Activated T-cell treated with anti-CD3 and anti-CD28 coated beads, Interleukin-2, amount 50 U/mL, for 4 hours (primary cell): ENCODE results near the gene UBFD1. TPM values are rescaled to one million over a fixed set of nuclear protein-coding genes. Genes with fewer than 3 reads are reported as not detected.
"Not testable (repeated sequence)": the region's sequence is repeated elsewhere in the genome, so short reads cannot be mapped to it uniquely, and the experiment has no call there.

Experiments used
- ATAC-seq, 2 donors: fragments of 200-7000 bp; cut with Tn5 transposase; one replicate each; pipeline ENCODE4 v1.10.0; 2021
- DNase-seq: peaks from one replicate; pipeline ENCODE4 v3.0.0-alpha.2; 2020
- H3K27me3 Mint-ChIP-seq: one replicate; pipeline ENCODE4 v1.8.0; 2021; ENCODE audit warnings: low read depth, mixed read lengths
- H3K36me3 Mint-ChIP-seq: one replicate; pipeline ENCODE4 v1.8.0; 2022; ENCODE audit warnings: mixed read lengths; ENCODE audit not compliant: insufficient read depth
- H3K4me1 Mint-ChIP-seq: one replicate; pipeline ENCODE4 v1.8.0; 2021; ENCODE audit warnings: low read depth, mixed read lengths
- H3K4me3 Mint-ChIP-seq: one replicate; pipeline ENCODE4 v1.8.0; 2021; ENCODE audit warnings: mild to moderate bottlenecking, moderate library complexity, mixed read lengths
- H3K9me3 Mint-ChIP-seq: one replicate; pipeline ENCODE4 v1.8.0; 2021; ENCODE audit warnings: mixed read lengths
- total RNA-seq, 3 donors: library from RNA; stranded (reverse); gene quantifications; one replicate each; pipeline ENCODE4 v1.2.1, GENCODE V29; 2021

Gene UBFD1
- total RNA-seq, 3 donors from 2014 or later, result 69.8 to 73.8 (median 70.0) TPM

DNA sequence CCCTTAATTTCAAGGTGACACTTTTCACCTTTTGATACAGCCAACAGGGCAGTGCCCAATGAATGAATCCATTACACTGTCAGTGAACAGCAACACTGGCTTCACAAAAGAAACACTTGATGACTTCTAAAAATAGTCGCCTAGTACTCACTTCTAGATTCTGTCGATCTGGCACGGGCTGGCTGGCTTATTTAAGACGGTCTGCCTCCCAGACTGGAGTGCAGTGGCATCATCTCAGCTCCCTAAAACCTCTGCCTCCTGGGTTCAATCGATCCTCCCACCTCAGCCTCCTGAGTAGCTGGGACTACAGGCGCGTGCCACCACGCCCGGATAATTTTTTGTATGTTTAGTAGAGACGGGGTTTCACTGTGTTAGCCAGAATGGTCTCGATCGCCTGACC, 36.7 kb downstream of the UBFD1 start:
- Mint-ChIP-seq H3K4me1 (peaks cover 27% of the 10 kb centered on the region), H3K9me3 (no peaks in the 10 kb centered on the region), H3K4me3 (no peak overlapping the region), H3K36me3 (peaks cover 11% of the 10 kb centered on the region), H3K27me3 (no peaks in the 10 kb centered on the region)
- ATAC-seq (no peak), DNase-seq (no peak)

DNA sequence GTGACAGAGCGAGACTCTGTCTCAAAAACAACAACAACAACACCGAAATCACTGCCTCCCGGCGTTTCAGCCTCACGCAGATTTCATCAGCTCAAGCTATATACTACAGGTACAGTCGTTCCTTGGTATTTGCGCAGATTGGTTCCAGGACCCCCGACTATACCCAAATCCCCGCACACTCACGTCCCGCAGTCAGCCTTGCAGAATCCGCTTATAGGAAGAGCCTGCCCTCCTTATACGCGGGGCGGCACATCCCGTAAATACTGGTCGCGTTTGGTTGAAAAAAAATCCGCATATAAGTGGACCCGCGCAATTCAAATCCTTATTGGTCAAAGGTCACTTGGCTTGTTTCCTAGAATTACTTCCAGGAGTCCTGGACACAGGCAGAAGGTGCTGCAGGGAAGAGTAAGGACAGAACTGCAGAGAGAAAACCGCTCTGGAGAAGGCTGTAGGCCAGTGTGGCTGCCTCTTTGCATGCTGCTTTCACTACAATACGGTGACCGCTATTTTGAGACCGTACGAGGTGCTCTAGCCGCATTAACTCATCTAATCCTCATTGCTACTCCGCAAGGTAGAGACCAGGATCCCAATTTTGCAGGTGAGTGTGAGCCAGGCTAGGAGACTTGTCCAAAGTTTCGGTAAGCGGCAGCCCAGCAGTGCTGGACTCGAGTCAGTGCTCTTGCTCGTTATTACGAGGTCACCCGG, 37.9 kb downstream of the UBFD1 start:
- peaks cover 9% of the 10 kb centered on the region for H3K36me3 Mint-ChIP-seq
- H3K4me1 Mint-ChIP-seq, result peaks cover 27% of the 10 kb centered on the region
- peak overlapping the region; percentile 87 for H3K4me3 Mint-ChIP-seq
- no peak for DNase-seq
- H3K27me3 Mint-ChIP-seq, result no peaks in the 10 kb centered on the region
- H3K9me3 Mint-ChIP-seq, result no peaks in the 10 kb centered on the region
- ATAC-seq, result peak; percentile 8 to 17

DNA sequence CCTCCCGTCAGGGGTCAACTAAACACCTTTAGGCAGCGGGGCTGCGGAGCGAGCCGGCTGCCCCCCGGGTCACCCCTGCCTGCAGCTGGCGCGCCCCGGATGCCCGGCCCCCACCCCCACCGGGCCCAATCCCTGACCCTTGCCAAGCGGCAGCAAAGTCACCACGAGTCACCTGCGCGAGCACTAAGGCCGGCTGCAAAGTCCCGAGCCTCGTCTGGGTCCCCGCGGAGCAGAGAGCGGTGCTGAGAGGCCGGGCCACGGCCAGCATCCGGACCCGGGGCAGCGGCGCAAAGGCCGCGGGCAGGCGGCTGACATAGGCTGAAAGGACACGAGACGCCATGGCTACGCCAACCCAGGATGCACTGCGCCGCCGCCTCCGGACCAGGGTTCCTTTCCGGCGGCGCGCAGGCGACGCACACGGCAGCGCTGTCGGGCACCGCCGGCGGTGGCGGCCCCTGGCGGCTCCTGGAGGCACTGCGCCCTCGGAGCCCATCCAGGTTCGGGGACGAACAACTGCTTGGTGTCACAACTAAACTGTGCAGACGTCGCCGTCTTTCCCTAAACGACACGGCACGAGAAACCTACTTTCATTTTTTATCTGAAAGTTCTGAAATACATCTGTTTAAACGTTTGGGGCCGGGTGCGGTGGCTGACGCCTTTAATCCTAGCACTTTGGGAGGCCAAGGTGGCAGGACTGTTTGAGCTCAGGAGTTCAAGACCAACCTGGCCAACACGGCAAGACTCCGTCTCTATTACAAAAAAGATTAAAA, 38.6 kb downstream of the UBFD1 start, which contains the start of gene NDUFAB1:
NDUFAB1 (minus strand) TSS at position 366 of the 770 bp plus-strand sequence; CDS start at position 340, 26 bp downstream.
- Mint-ChIP-seq H3K4me1 (peaks cover 24% of the 10 kb centered on the region), H3K4me3 (peak within 1 kb of the TSS; percentile 87), H3K27me3 (no peaks in the 10 kb centered on the region), H3K36me3 (peaks cover 8% of the 10 kb centered on the region), H3K9me3 (no peaks in the 10 kb centered on the region)
- DNase-seq (peak; percentile 88), ATAC-seq (peak; percentile 98)

DNA sequence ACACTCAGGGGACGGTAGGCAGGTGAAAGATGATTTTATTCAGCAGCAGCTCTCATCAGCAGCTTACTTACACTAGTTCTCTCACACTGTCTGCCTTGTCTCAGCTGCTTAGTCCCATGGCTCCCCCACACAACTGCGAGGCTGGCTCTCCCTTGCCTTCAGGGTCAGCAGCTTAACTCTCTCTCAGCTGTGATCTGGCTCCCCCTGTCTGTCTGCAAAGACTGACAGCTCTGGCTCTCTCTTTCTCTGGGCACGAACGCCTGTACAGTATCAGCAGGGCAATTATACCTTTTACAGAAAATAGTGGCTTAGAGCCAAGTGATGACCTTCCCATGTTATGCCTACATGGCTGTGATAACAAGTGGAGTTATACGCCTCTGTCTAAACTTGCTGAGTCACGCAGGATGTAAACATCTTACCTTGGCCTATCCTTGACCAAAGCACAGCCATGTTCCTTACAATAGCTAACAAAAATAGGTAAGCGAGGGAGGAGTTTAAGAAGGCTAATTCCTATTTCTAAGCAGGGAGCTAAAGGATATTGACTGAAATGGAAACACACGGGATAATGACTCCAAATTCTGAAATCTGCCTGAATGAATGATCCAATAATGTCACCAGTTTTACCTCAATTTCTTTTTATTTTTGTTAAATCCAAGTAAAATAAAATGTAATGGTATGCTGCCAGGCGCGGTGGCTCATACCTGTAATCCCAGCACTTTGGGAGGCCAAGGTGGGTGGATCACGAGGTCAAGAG, 39.7 kb downstream of the UBFD1 start:
- H3K9me3 Mint-ChIP-seq, result no peaks in the 10 kb centered on the region
- peaks cover 5% of the 10 kb centered on the region for H3K36me3 Mint-ChIP-seq
- peak; percentile 6 for DNase-seq
- no peak for ATAC-seq
- H3K27me3 Mint-ChIP-seq, result no peaks in the 10 kb centered on the region
- H3K4me1 Mint-ChIP-seq, result peaks cover 19% of the 10 kb centered on the region
- peak overlapping the region; percentile 27 for H3K4me3 Mint-ChIP-seq

DNA sequence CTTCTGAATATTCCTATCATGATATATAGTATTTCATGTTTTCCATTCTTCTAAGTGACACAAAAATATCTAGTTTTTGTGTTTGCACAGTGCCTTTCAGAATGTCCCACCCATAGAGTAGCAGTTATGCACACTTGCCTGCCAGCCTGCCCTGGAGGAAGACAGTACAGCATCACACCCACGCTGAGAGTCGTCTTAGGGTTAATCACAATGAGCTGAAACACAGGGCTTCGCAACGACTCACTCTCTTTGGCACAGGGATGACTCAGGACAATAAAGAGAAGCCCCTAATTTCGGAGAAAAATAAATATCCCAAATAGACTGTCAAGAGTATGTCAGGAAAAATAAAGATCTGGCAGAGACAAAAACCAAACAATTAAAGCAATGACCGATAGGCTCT, 50.2 kb downstream of the UBFD1 start:
- Mint-ChIP-seq H3K4me3 (no peak overlapping the region), H3K27me3 (no peaks in the 10 kb centered on the region), H3K9me3 (no peaks in the 10 kb centered on the region), H3K4me1 (no peaks in the 10 kb centered on the region), H3K36me3 (peaks cover 15% of the 10 kb centered on the region)
- DNase-seq (no peak), ATAC-seq (no peak)

DNA sequence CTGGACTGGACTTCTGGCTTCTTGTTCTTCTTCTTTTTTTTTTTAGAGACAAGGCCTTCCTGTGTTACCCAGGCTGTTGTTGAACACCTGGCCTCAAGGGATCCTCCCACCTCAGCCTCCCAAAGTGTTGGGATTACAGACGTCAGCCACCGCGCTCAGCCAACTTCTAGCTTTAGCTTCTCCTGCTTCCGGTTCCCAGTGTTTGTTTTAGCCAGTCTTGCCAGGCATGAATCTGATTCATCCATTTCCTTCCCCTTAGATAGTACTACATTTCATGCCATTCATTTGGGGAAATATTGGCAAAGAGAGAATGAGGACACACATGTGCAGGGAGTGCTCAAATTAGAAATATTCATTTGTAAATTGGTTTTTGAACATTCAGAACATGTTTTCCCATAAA, 50.7 kb downstream of the UBFD1 start:
- no peak overlapping the region for H3K4me3 Mint-ChIP-seq
- DNase-seq, result no peak
- ATAC-seq, result no peak
- no peaks in the 10 kb centered on the region for H3K27me3 Mint-ChIP-seq
- no peaks in the 10 kb centered on the region for H3K9me3 Mint-ChIP-seq
- no peaks in the 10 kb centered on the region for H3K4me1 Mint-ChIP-seq
- H3K36me3 Mint-ChIP-seq, result peaks cover 14% of the 10 kb centered on the region

DNA sequence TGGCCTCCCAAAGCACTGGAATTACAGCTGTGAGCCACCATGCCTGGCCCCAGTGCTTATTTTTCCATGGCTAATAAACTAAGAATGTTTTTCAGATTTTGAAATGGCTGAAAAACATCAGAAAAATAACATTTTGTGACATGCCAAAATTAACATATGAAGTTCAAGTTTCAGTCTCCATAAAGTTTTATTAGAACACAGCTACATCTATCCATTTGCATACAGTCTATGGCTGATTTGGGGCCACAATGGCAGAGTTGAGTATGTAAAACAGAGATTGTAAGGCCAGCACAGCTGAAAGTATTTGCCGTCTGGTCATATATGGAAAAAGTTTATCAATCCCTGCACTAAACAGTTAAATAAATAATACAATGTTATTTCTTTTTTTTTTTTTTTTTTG, 52.4 kb downstream of the UBFD1 start:
- DNase-seq (no peak), ATAC-seq (no peak)
- Mint-ChIP-seq H3K9me3 (no peaks in the 10 kb centered on the region), H3K4me1 (no peaks in the 10 kb centered on the region), H3K27me3 (no peaks in the 10 kb centered on the region), H3K4me3 (no peak overlapping the region), H3K36me3 (peaks cover 13% of the 10 kb centered on the region)

DNA sequence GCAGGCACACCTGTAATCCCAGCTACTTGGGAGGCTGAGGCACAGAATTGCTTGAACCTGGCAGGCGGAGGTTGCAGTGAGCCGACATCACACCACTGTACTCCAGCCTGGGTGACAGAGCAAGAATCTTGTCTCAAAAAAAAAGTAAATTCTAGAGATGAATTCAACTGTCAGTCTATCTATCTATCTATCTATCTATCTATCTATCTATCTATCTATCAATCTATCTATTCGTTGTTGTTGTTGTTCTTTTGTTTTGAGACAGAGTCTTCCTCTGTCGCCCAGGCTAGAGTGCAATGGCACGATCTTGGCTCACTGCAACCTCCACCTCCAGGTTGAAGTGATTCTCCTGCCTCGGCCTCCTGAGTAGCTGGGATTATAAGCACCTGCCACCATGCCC, 53.4 kb downstream of the UBFD1 start:
- H3K4me1 Mint-ChIP-seq, H3K9me3 Mint-ChIP-seq, H3K4me3 Mint-ChIP-seq, ATAC-seq, DNase-seq, H3K27me3 Mint-ChIP-seq: not testable (repeated sequence)
- peaks cover 14% of the 10 kb centered on the region for H3K36me3 Mint-ChIP-seq

DNA sequence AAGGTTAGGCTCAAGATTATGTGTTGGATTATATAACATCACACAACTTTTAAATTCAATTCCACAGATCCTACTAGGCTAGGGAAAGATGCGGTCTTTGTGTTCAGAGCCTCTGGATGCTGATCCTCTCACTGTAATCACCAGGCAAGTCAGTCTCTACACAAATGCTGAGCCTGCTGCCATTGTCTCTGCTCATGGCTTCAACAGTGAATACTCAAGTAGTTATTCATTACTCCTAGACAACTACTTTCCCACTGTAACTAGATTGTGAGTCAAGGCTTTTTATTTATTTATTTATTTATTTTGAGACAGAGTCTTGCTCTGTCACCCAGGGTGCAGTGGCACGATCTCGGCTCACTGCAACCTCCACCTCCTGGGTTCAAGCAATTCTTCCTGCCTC, 54.4 kb downstream of the UBFD1 start:
- DNase-seq (no peak), ATAC-seq (no peak)
- no peaks in the 10 kb centered on the region for H3K27me3 Mint-ChIP-seq
- no peaks in the 10 kb centered on the region for H3K9me3 Mint-ChIP-seq
- H3K4me3 Mint-ChIP-seq, result no peak overlapping the region
- peaks cover 19% of the 10 kb centered on the region for H3K36me3 Mint-ChIP-seq
- no peaks in the 10 kb centered on the region for H3K4me1 Mint-ChIP-seq

DNA sequence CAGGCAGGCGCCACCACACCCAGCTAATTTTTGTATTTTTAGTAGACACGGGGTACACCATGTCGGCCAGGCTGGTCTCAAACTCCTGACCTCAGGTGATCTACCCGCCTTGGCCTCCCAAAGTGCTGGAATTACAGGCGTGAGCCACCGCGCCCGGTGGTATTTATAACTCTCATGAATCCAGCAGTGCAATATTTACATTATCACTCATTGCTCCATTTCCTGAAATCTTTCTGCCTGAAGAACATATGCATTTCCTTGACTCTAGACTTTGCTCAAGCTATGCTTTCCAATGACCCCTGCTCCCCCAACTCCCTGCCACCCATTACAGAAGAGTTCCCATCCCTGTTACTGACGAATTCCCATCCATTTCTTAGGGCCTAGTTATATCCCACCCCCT, 58.3 kb downstream of the UBFD1 start:
- Mint-ChIP-seq H3K36me3 (peaks cover 29% of the 10 kb centered on the region), H3K4me3 (no peak overlapping the region), H3K27me3 (no peaks in the 10 kb centered on the region)

More for the DNA sequence above, 58.3 kb downstream of the UBFD1 start:
- DNase-seq, result no peak
- ATAC-seq, result no peak
- Mint-ChIP-seq H3K9me3 (no peaks in the 10 kb centered on the region), H3K4me1 (no peaks in the 10 kb centered on the region)

Other genes starting within 250 kb of the UBFD1 start
- 10 to 100 TPM; 18.5 to 21.8 (median 20.0) TPM for gene COG7, start 104.5 kb upstream of the UBFD1 start, total RNA-seq
- 10 to 100 TPM; 66.0 to 82.9 (median 70.0) TPM for gene GGA2, start 47.2 kb upstream of the UBFD1 start, total RNA-seq
- 10 to 100 TPM; 30.8 to 37.1 (median 33.3) TPM for gene EARS2, start 377 bp upstream of the UBFD1 start, total RNA-seq
- gene NDUFAB1, start 38.6 kb downstream of the UBFD1 start, total RNA-seq, result 100 to 1,000 TPM; 196 to 225 (median 220) TPM
- 10 to 100 TPM; 22.1 to 27.3 (median 22.9) TPM for gene PALB2, start 83.6 kb downstream of the UBFD1 start, total RNA-seq
- 10 to 100 TPM; 80.1 to 99.5 (median 94.7) TPM for gene DCTN5, start 83.7 kb downstream of the UBFD1 start, total RNA-seq
- 1 to 10 TPM; 1.3 to 1.8 (median 1.5) TPM for gene PLK1, start 121.2 kb downstream of the UBFD1 start, total RNA-seq
- gene ERN2, start 155.5 kb downstream of the UBFD1 start, total RNA-seq, result under 1 TPM in 1 of 3 donors, not detected in 2; 0.08 TPM
- gene CHP2, start 197.3 kb downstream of the UBFD1 start, total RNA-seq, result not detected